H9 (cell line): ENCODE data around the gene HSP90B1. TPM values are rescaled to one million over a fixed set of nuclear protein-coding genes. Genes with fewer than 3 reads are reported as not detected.

Source experiments
- DNase-seq: peaks from one replicate; pipeline ENCODE4 v3.0.0-alpha.2; 2017
- H2AFZ ChIP-seq: one replicate; pipeline ENCODE4 v1.6.1; 2013; ENCODE audit warnings: mild to moderate bottlenecking, low read length, control low read depth, moderate library complexity
- H2AK5ac ChIP-seq: 2 replicates; pipeline ENCODE4 v1.6.1; 2013; ENCODE audit warnings: low read length, control low read depth, mixed read lengths; ENCODE audit not compliant: insufficient read length
- H2BK120ac ChIP-seq: one replicate; pipeline ENCODE4 v1.6.1; 2013; ENCODE audit warnings: low read depth, mild to moderate bottlenecking, low read length, control low read depth, inconsistent platforms; ENCODE audit not compliant: poor library complexity, severe bottlenecking
- H2BK12ac ChIP-seq: 2 replicates; pipeline ENCODE4 v1.6.1; 2013; ENCODE audit warnings: low read length, control low read depth, mixed read lengths, low read depth; ENCODE audit not compliant: insufficient read length
- H2BK15ac ChIP-seq: 2 replicates; pipeline ENCODE4 v1.6.1; 2013; ENCODE audit warnings: low read depth, low read length, control low read depth
- H2BK20ac ChIP-seq: one replicate; pipeline ENCODE4 v1.6.1; 2013; ENCODE audit warnings: low read depth, mild to moderate bottlenecking, low read length, control low read depth, inconsistent platforms; ENCODE audit not compliant: poor library complexity, severe bottlenecking
- H2BK5ac ChIP-seq: 2 replicates; pipeline ENCODE4 v1.6.1; 2013; ENCODE audit warnings: low read length, control low read depth, mixed read lengths; ENCODE audit not compliant: insufficient read length
- H3K14ac ChIP-seq: 2 replicates; pipeline ENCODE4 v1.6.1; 2013; ENCODE audit warnings: low read length, control low read depth; ENCODE audit not compliant: insufficient read depth
- H3K18ac ChIP-seq: 2 replicates; pipeline ENCODE4 v1.6.1; 2013; ENCODE audit warnings: low read depth, mild to moderate bottlenecking, mixed read lengths, low read length, control low read depth; ENCODE audit not compliant: insufficient read length
- H3K23ac ChIP-seq: 2 replicates; pipeline ENCODE4 v1.6.1; 2013; ENCODE audit warnings: low read length, control low read depth, mixed read lengths, low read depth; ENCODE audit not compliant: insufficient read length
- H3K23me2 ChIP-seq: 2 replicates; pipeline ENCODE4 v1.6.1; 2013; ENCODE audit warnings: low read depth, mild to moderate bottlenecking, mixed read lengths, low read length, control low read depth; ENCODE audit not compliant: insufficient read length, poor library complexity, severe bottlenecking
- H3K27ac ChIP-seq: 2 replicates; pipeline ENCODE4 v1.5.1; 2013; ENCODE audit warnings: low read length, control low read depth, mixed read lengths, low read depth; ENCODE audit not compliant: insufficient read length
- H3K27me3 ChIP-seq: 2 replicates; pipeline ENCODE4 v1.6.1; 2013; ENCODE audit warnings: low read length, control low read depth, inconsistent platforms; ENCODE audit not compliant: insufficient read depth
- H3K4ac ChIP-seq: 2 replicates; pipeline ENCODE4 v1.6.1; 2013; ENCODE audit warnings: low read depth, mild to moderate bottlenecking, control low read depth, inconsistent platforms, low read length, moderate library complexity
- H3K4me1 ChIP-seq: 2 replicates; pipeline ENCODE4 v1.6.1; 2013; ENCODE audit warnings: low read length, control low read depth, inconsistent platforms; ENCODE audit not compliant: insufficient read depth
- H3K4me2 ChIP-seq: 2 replicates; pipeline ENCODE4 v1.6.1; 2013; ENCODE audit warnings: low read length, control low read depth, mixed read lengths; ENCODE audit not compliant: insufficient read length, insufficient read depth
- H3K56ac ChIP-seq: 2 replicates; pipeline ENCODE4 v1.6.1; 2013; ENCODE audit warnings: low read depth, mild to moderate bottlenecking, mixed read lengths, low read length, control low read depth; ENCODE audit not compliant: insufficient read length
- H3K79me1 ChIP-seq: 2 replicates; pipeline ENCODE4 v1.6.1; 2013; ENCODE audit warnings: low read depth, mild to moderate bottlenecking, moderate library complexity, low read length, control low read depth, inconsistent platforms; ENCODE audit not compliant: insufficient read depth, poor library complexity, severe bottlenecking
- H3K79me2 ChIP-seq: 2 replicates; pipeline ENCODE4 v1.6.1; 2013; ENCODE audit warnings: low read length, control low read depth, inconsistent platforms; ENCODE audit not compliant: insufficient read depth
- H3K9ac ChIP-seq: 2 replicates; pipeline ENCODE4 v1.6.1; 2013; ENCODE audit warnings: low read length, control low read depth, mixed read lengths; ENCODE audit not compliant: insufficient read length; ENCODE audit errors: extremely low read depth
- H3K9me3 ChIP-seq: one replicate; pipeline ENCODE4 v1.6.1; 2013; ENCODE audit warnings: low read depth, low read length, inconsistent platforms; ENCODE audit not compliant: control insufficient read depth
- H3T11ph ChIP-seq: one replicate; pipeline ENCODE4 v1.6.1; 2013; ENCODE audit warnings: mild to moderate bottlenecking, low read length, control low read depth, inconsistent platforms
- H4K20me1 ChIP-seq: one replicate; pipeline ENCODE4 v1.6.1; 2013; ENCODE audit not compliant: control insufficient read depth, insufficient read length, insufficient read depth
- H4K5ac ChIP-seq: 2 replicates; pipeline ENCODE4 v1.6.1; 2013; ENCODE audit warnings: low read depth, mild to moderate bottlenecking, mixed read lengths, low read length, control low read depth; ENCODE audit not compliant: insufficient read length
- H4K8ac ChIP-seq: replicated peaks from 2 replicates; pipeline ENCODE4 v1.6.1; 2013; ENCODE audit warnings: low read length, control low read depth, mixed read lengths, low read depth; ENCODE audit not compliant: insufficient read length
- H4K91ac ChIP-seq: 2 replicates; pipeline ENCODE4 v1.6.1; 2013; ENCODE audit warnings: low read depth, mild to moderate bottlenecking, moderate library complexity, mixed read lengths, low read length, control low read depth; ENCODE audit not compliant: insufficient read length
- H3K27ac Mint-ChIP-seq, 3 experiments: 2 replicates in 2 of 3; 3 replicates in 1 of 3; pipeline ENCODE4 v1.8.0; 2020 to 2021; ENCODE audit warnings: mixed read lengths in 3 of 3, mild to moderate bottlenecking in 1 of 3, moderate library complexity in 1 of 3
- H3K27me3 Mint-ChIP-seq: 2 replicates; pipeline ENCODE4 v1.8.0; 2021; ENCODE audit warnings: low read depth, mild to moderate bottlenecking, moderate library complexity, mixed read lengths
- H3K36me3 Mint-ChIP-seq, 3 experiments: 2 replicates in 2 of 3; 3 replicates in 1 of 3; pipeline ENCODE4 v1.8.0; 2020 to 2021; ENCODE audit warnings: low read depth in 3 of 3, mixed read lengths in 3 of 3; ENCODE audit not compliant: insufficient read depth in 1 of 3
- H3K4me1 Mint-ChIP-seq, 2 experiments: 2 replicates each; pipeline ENCODE4 v1.8.0; 2020; ENCODE audit warnings: mixed read lengths in 2 of 2
- H3K4me3 Mint-ChIP-seq, 2 experiments: 2 replicates in 1 of 2; 3 replicates in 1 of 2; pipeline ENCODE4 v1.8.0; 2020 to 2021; ENCODE audit warnings: mild to moderate bottlenecking in 2 of 2, mixed read lengths in 2 of 2, moderate library complexity in 1 of 2
- H3K9me3 Mint-ChIP-seq, 2 experiments: 2 replicates in 1 of 2; 3 replicates in 1 of 2; pipeline ENCODE4 v1.8.0; 2020; ENCODE audit warnings: mild to moderate bottlenecking in 2 of 2, mixed read lengths in 2 of 2, moderate library complexity in 1 of 2
- CTCF ChIP-seq: fragments of 200-600 bp; sonication (generic); conservative IDR thresholded peaks from 3 replicates; pipeline ENCODE4 v1.8.0; 2021; ENCODE audit warnings: antibody characterized with exemption, mild to moderate bottlenecking
- WGBS: extraction: QIAGEN DNeasy Blood & Tissue Kit; methylation state at CpG from one replicate; pipeline ENCODE4 v1.1.7; 2013; ENCODE audit warnings: missing lambda C conversion rate, low lambda C conversion rate, mixed read lengths; ENCODE audit not compliant: insufficient read length; ENCODE audit errors: extremely low coverage; 5-methylcytosine and 5-hydroxymethylcytosine counted together
- total RNA-seq: library from RNA; stranded (reverse); gene quantifications from 2 replicates; pipeline ENCODE4 v1.2.1, GENCODE V29; 2021

The HSP90B1 gene
- total RNA-seq, 1 experiment from 2014 or later, result 737 TPM

- no peak overlapping the region for H4K8ac ChIP-seq
- no CpG with 5 or more reads among the region's 2 CpGs for WGBS
- H3K9ac ChIP-seq, result no peak overlapping the region
- H3K79me1 ChIP-seq, result no peaks in the 10 kb centered on the region
- no peak overlapping the region for H2BK15ac ChIP-seq
- no peak overlapping the region for H2BK120ac ChIP-seq
- H3K4ac ChIP-seq, result no peak overlapping the region
- H3K79me2 ChIP-seq, result no peaks in the 10 kb centered on the region
- H3K56ac ChIP-seq, result no peak overlapping the region
- H2AFZ ChIP-seq, result no peak overlapping the region
- no peak overlapping the region for H3T11ph ChIP-seq
- Mint-ChIP-seq H3K4me3 (no peak overlapping the region), H3K9me3 (no peaks in the 10 kb centered on the region), H3K27ac (no peak overlapping the region), H3K36me3 (no peaks in the 10 kb centered on the region), H3K4me1 (peaks cover 7 to 10% of the 10 kb centered on the region in 2 experiments), H3K27me3 (no peaks in the 10 kb centered on the region; the same call in 1 of the 2 replicates)
- H3K23ac ChIP-seq, result no peak overlapping the region
- TF ChIP-seq CTCF, result no peak
- H3K18ac ChIP-seq, result no peak overlapping the region
- H3K27me3 ChIP-seq, result no peaks in the 10 kb centered on the region
- H4K20me1 ChIP-seq, result no peaks in the 10 kb centered on the region
- no peaks in the 10 kb centered on the region for H3K23me2 ChIP-seq
- DNase-seq, result no peak
- no peak overlapping the region for H3K27ac ChIP-seq
- H2AK5ac ChIP-seq, result no peak overlapping the region
- H3K14ac ChIP-seq, result no peak overlapping the region
- no peak overlapping the region for H2BK12ac ChIP-seq
- H4K5ac ChIP-seq, result no peak overlapping the region
- no peak overlapping the region for H4K91ac ChIP-seq
- H2BK5ac ChIP-seq, result no peak overlapping the region
- H3K4me2 ChIP-seq, result no peak overlapping the region
- H3K9me3 ChIP-seq, result no peaks in the 10 kb centered on the region
- no peak overlapping the region for H2BK20ac ChIP-seq
- H3K4me1 ChIP-seq, result no peaks in the 10 kb centered on the region
These were observed 46.3 kb upstream of the HSP90B1 start for GRCh38 chr12:103883908-103884307.
